Measurements from ENCODE around the gene POLA1. TPM values are rescaled to one million over a fixed set of nuclear protein-coding genes. Genes with fewer than 3 reads are reported as not detected.
A peak's percentile ranks its signal among the peaks of the same experiment; 100 is the strongest.

Gene POLA1
- total RNA-seq, 6 experiments from 2014 or later: 2.0 to 4.5 (median 2.8) TPM

GRCh38 chrX:24963823-24964222, 270.1 kb downstream of the POLA1 start:
- H3K27me3 ChIP-seq: no peaks in the 10 kb centered on the region
- H3K4me1 ChIP-seq: no peaks in the 10 kb centered on the region
- no peak overlapping the region for H3K4me3 ChIP-seq
- no peak for DNase-seq
- WGBS (ENCODE audit: insufficient coverage, low coverage, low lambda C conversion rate, missing lambda C conversion rate): 81% methylated on average over 2 of the region's 2 CpGs
- no peaks in the 10 kb centered on the region for H3K9me3 ChIP-seq
- no peaks in the 10 kb centered on the region for H3K36me3 ChIP-seq
- ATAC-seq: no peak
- intact Hi-C loops (cut with DNase I): no loop called here
- TF ChIP-seq CTCF (IDR thresholded peaks at IDR 0.05): no peak
- no peak for TF ChIP-seq POLR2A (IDR thresholded peaks at IDR 0.05)
- no peak overlapping the region for H3K27ac ChIP-seq

- H3K9me3 ChIP-seq: no peaks in the 10 kb centered on the region
- H3K4me3 ChIP-seq: no peak overlapping the region
- ATAC-seq (no peak), DNase-seq (no peak)
- H3K36me3 ChIP-seq: no peaks in the 10 kb centered on the region
- intact Hi-C loops (cut with DNase I): no loop called here
- TF ChIP-seq CTCF (IDR thresholded peaks at IDR 0.05) (no peak), POLR2A (IDR thresholded peaks at IDR 0.05) (no peak)
- H3K4me1 ChIP-seq: no peaks in the 10 kb centered on the region
- 64% methylated on average over 1 of the region's 1 CpG for WGBS (ENCODE audit: insufficient coverage, low coverage, low lambda C conversion rate, missing lambda C conversion rate)
- H3K27me3 ChIP-seq: no peaks in the 10 kb centered on the region
- no peak overlapping the region for H3K27ac ChIP-seq
These were observed 271.7 kb downstream of the POLA1 start for GRCh38 chrX:24965372-24965771.

GRCh38 chrX:24969812-24970211, 276.1 kb downstream of the POLA1 start:
- Histone ChIP-seq H3K9me3 (no peaks in the 10 kb centered on the region), H3K27me3 (no peaks in the 10 kb centered on the region), H3K4me1 (no peaks in the 10 kb centered on the region), H3K36me3 (no peaks in the 10 kb centered on the region), H3K27ac (no peak overlapping the region), H3K4me3 (no peak overlapping the region)
- 56% methylated on average over 5 of the region's 5 CpGs for WGBS (ENCODE audit: insufficient coverage, low coverage, low lambda C conversion rate, missing lambda C conversion rate)
- ATAC-seq (no peak), DNase-seq (no peak)
- TF ChIP-seq CTCF (IDR thresholded peaks at IDR 0.05): no peak
- TF ChIP-seq POLR2A (IDR thresholded peaks at IDR 0.05): no peak
- intact Hi-C loops (cut with DNase I): no loop called here

- intact Hi-C loops (cut with DNase I): no loop called here
- peak in 1 of 4 donors; percentile 67 for ATAC-seq
- 53% methylated on average over 3 of the region's 3 CpGs for WGBS (ENCODE audit: insufficient coverage, low coverage, low lambda C conversion rate, missing lambda C conversion rate)
These were observed 285.4 kb downstream of the POLA1 start for GRCh38 chrX:24979081-24979480.

More at GRCh38 chrX:24979081-24979480, 285.4 kb downstream of the POLA1 start:
- Histone ChIP-seq H3K36me3 (no peaks in the 10 kb centered on the region), H3K4me1 (peaks cover 0 to 5% (median 0%) of the 10 kb centered on the region in 4 donors), H3K9me3 (no peaks in the 10 kb centered on the region), H3K27me3 (no peaks in the 10 kb centered on the region), H3K27ac (no peak overlapping the region), H3K4me3 (no peak overlapping the region)
- DNase-seq: no peak
- TF ChIP-seq CTCF (IDR thresholded peaks at IDR 0.05) (no peak), POLR2A (IDR thresholded peaks at IDR 0.05) (no peak)
